NCI-H774 (cell line): Measurements from ENCODE around the gene OTOA.
"Not testable (repeated sequence)": the region's sequence is repeated elsewhere in the genome, so short reads cannot be mapped to it uniquely, and the experiment has no call there.

Experiments used
- DNase-seq: peaks from one replicate; lab custom pipeline; 2025; lab: John Stamatoyannopoulos, UW

The OTOA gene

GRCh38 chr16:21663889-21664647 is at the start of gene OTOA:
Gene OTOA, plus strand, starts transcription at chr16:21663968. Its CDS starts 14,547 bp downstream, at chr16:21678515.
- no peak for DNase-seq

- DNase-seq: no peak
Measured at GRCh38 chr16:21614896-21615295, 48.9 kb upstream of the OTOA start.

GRCh38 chr16:21617607-21618006 is 46.2 kb upstream of the OTOA start:
- no peak for DNase-seq

- DNase-seq: no peak
Measured at GRCh38 chr16:21618281-21618680, 45.5 kb upstream of the OTOA start.

GRCh38 chr16:21619765-21620425 is 43.9 kb upstream of the OTOA start:
- DNase-seq: no peak

GRCh38 chr16:21620592-21620991 is 43.2 kb upstream of the OTOA start:
- DNase-seq: no peak

- DNase-seq: no peak
Measured at GRCh38 chr16:21622545-21622944, 41.2 kb upstream of the OTOA start.

GRCh38 chr16:21625026-21625425 is 38.7 kb upstream of the OTOA start:
- no peak for DNase-seq

GRCh38 chr16:21626659-21627277 is 37.0 kb upstream of the OTOA start:
- no peak for DNase-seq

GRCh38 chr16:21628121-21628726 is 35.5 kb upstream of the OTOA start:
- no peak for DNase-seq

- DNase-seq: no peak
Measured at GRCh38 chr16:21628772-21629171, 35.0 kb upstream of the OTOA start.

GRCh38 chr16:21629616-21630539 is 33.9 kb upstream of the OTOA start:
- DNase-seq: not testable (repeated sequence)

GRCh38 chr16:21630866-21631265 is 32.9 kb upstream of the OTOA start:
- DNase-seq: not testable (repeated sequence)

GRCh38 chr16:21631376-21631775 is 32.4 kb upstream of the OTOA start:
- DNase-seq: not testable (repeated sequence)

GRCh38 chr16:21631951-21632575 is 31.7 kb upstream of the OTOA start:
- DNase-seq: not testable (repeated sequence)

GRCh38 chr16:21634216-21634615 is 29.6 kb upstream of the OTOA start:
- no peak for DNase-seq

GRCh38 chr16:21635694-21636093 is 28.1 kb upstream of the OTOA start:
- DNase-seq: not testable (repeated sequence)

GRCh38 chr16:21637032-21637968 is 26.5 kb upstream of the OTOA start:
- no peak for DNase-seq

- no peak for DNase-seq
Measured at GRCh38 chr16:21638573-21638975, 25.2 kb upstream of the OTOA start.

- DNase-seq: no peak
Measured at GRCh38 chr16:21639493-21639892, 24.3 kb upstream of the OTOA start.
